Endothelial cell of umbilical vein (primary cell): ENCODE measurements around the gene FRY. TPM values are rescaled to one million over a fixed set of nuclear protein-coding genes. Genes with fewer than 3 reads are reported as not detected.

Experiments used
- BruUV-seq: library from RNA; stranded (reverse); fragments of 400-500 nt; replicated peaks from 2 replicates; lab custom pipeline; 2021; lab: Mats Ljungman, UMichigan
- CTCF ChIA-PET: fragments of 300-600, 350-600 bp; sonication (Branson Sonifier 250); formaldehyde crosslinking; loops from one replicate; lab custom pipeline; 2021; ENCODE audit warnings: antibody characterized with exemption, inconsistent platforms; lab: Charles Lee
- POLR2A ChIA-PET: fragments of 300-600, 350-600 bp; sonication (Branson Sonifier 250); formaldehyde crosslinking; loops from one replicate; lab custom pipeline; 2021; ENCODE audit warnings: antibody characterized with exemption, inconsistent platforms; lab: Charles Lee
- DNase-seq: peaks from one replicate; pipeline ENCODE4 v3.0.0-alpha.2; 2011; ENCODE audit warnings: low read depth, low spot score
- FAIRE-seq: peaks from 2 replicates; lab custom pipeline; 2011; peaks lifted over from hg19 to GRCh38; lab: Jason Lieb, UNC
- H2AFZ ChIP-seq: 2 replicates; pipeline ENCODE4 v1.6.0; 2012; ENCODE audit warnings: low read depth, low read length, control low read depth, inconsistent platforms
- H3K27ac ChIP-seq: 2 replicates; pipeline ENCODE4 v1.5.1; 2011; ENCODE audit warnings: low read depth, mild to moderate bottlenecking, control low read depth, low read length, moderate library complexity; ENCODE audit not compliant: insufficient read depth
- H3K27me3 ChIP-seq, 2 experiments: 2 replicates each; pipeline versions ENCODE4 v1.6.0 to v1.6.1; 2011; ENCODE audit warnings: low read length in 2 of 2, mixed read lengths in 1 of 2; ENCODE audit not compliant: control insufficient read depth in 2 of 2, insufficient read depth in 2 of 2
- H3K36me3 ChIP-seq, 2 experiments: 2 replicates in 1 of 2; 3 replicates in 1 of 2; pipeline ENCODE4 v1.5.1; 2011; ENCODE audit warnings: low read length in 2 of 2, mild to moderate bottlenecking in 1 of 2, moderate library complexity in 1 of 2; ENCODE audit not compliant: control insufficient read depth in 2 of 2, insufficient read depth in 2 of 2; ENCODE audit errors: extremely low read depth in 1 of 2
- H3K4me1 ChIP-seq: 3 replicates; pipeline ENCODE4 v1.5.1; 2011; ENCODE audit warnings: mild to moderate bottlenecking, low read length; ENCODE audit not compliant: control insufficient read depth, insufficient read depth; ENCODE audit errors: extremely low read depth
- H3K4me2 ChIP-seq: 2 replicates; pipeline ENCODE4 v1.6.1; 2011; ENCODE audit warnings: low read length, control low read depth, mixed read lengths; ENCODE audit not compliant: insufficient read depth
- H3K4me3 ChIP-seq, 3 experiments: fragments of 200-600 bp in 1 of 3; sonication (generic), shearing (Covaris generic) in 1 of 3; replicated peaks in 1 of 3; 2 replicates each; pipeline ENCODE4 v1.5.1; 2011 to 2016; ENCODE audit warnings: control low read depth in 3 of 3, low read length in 3 of 3, mild to moderate bottlenecking in 2 of 3, inconsistent platforms in 1 of 3, low read depth in 1 of 3, moderate library complexity in 1 of 3; ENCODE audit not compliant: insufficient read depth in 1 of 3
- H3K79me2 ChIP-seq: 2 replicates; pipeline ENCODE4 v1.6.0; 2012; ENCODE audit warnings: low read length, inconsistent platforms; ENCODE audit not compliant: control insufficient read depth, insufficient read depth
- H3K9ac ChIP-seq: replicated peaks from 2 replicates; pipeline ENCODE3; 2011; ENCODE audit warnings: low read length, control low read depth; ENCODE audit not compliant: insufficient read depth; ENCODE audit errors: extremely low read depth
- H3K9me1 ChIP-seq: replicated peaks from 3 replicates; pipeline ENCODE4 v1.6.0; 2011; ENCODE audit warnings: mild to moderate bottlenecking, low read length; ENCODE audit not compliant: control insufficient read depth, insufficient read depth; ENCODE audit errors: extremely low read depth
- H3K9me3 ChIP-seq: replicated peaks from 2 replicates; pipeline ENCODE4 v1.5.1; 2012; ENCODE audit warnings: low read length, inconsistent platforms; ENCODE audit not compliant: control insufficient read depth, insufficient read depth
- H4K20me1 ChIP-seq: replicated peaks from 2 replicates; pipeline ENCODE3; 2011; ENCODE audit warnings: mild to moderate bottlenecking, low read length; ENCODE audit not compliant: control insufficient read depth, insufficient read depth; ENCODE audit errors: extremely low read depth
- CTCF ChIP-seq, 2 donors: IDR thresholded peaks; 1 replicate in 1 of 2; 2 replicates in 1 of 2; pipeline ENCODE4 v1.5.1; 2011; ENCODE audit warnings: low read length in 2 of 2, mild to moderate bottlenecking in 2 of 2, moderate library complexity in 2 of 2, control low read depth in 1 of 2, inconsistent platforms in 1 of 2, low read depth in 1 of 2; ENCODE audit not compliant: insufficient read depth in 1 of 2; ENCODE audit errors: extremely low read depth in 1 of 2
- EZH2 ChIP-seq: IDR thresholded peaks from 2 replicates; pipeline ENCODE4 v1.6.1; 2012; ENCODE audit warnings: borderline replicate concordance, low read depth, mild to moderate bottlenecking, moderate library complexity, low read length, inconsistent platforms; ENCODE audit not compliant: severe bottlenecking
- FOS ChIP-seq: IDR thresholded peaks from 2 replicates; pipeline ENCODE4 v1.6.1; 2011; ENCODE audit warnings: mild to moderate bottlenecking, low read length, moderate library complexity, borderline replicate concordance; ENCODE audit not compliant: insufficient read depth
- GATA2 ChIP-seq: IDR thresholded peaks from 2 replicates; pipeline ENCODE4 v1.7.0; 2011; ENCODE audit warnings: low read depth, mild to moderate bottlenecking, moderate library complexity, mixed read lengths, low read length; ENCODE audit not compliant: insufficient read length, insufficient read depth
- JUN ChIP-seq: IDR thresholded peaks from 2 replicates; pipeline ENCODE4 v1.6.1; 2011; ENCODE audit warnings: borderline replicate concordance, low read depth; ENCODE audit not compliant: insufficient read length, insufficient read depth
- MYC ChIP-seq: IDR thresholded peaks from one replicate; pipeline ENCODE4 v1.6.1; 2011; ENCODE audit warnings: mild to moderate bottlenecking, low read depth, low read length
- POLR2A ChIP-seq: IDR thresholded peaks from 2 replicates; pipeline ENCODE4 v1.6.1; 2012; ENCODE audit warnings: low read depth, mild to moderate bottlenecking, control low read depth, low read length
- POLR2AphosphoS5 ChIP-seq: IDR thresholded peaks from 2 replicates; pipeline ENCODE4 v1.6.1; 2012; ENCODE audit warnings: low read depth, mild to moderate bottlenecking, control low read depth, low read length, moderate library complexity; ENCODE audit not compliant: insufficient read depth
- dilution Hi-C: fragments of 300-500 bp; cut with MboI; formaldehyde crosslinking; loops from one replicate; pipeline ENCODE4 v1.15.0; 2019; ENCODE audit warnings: low sequenced_read_pairs; ENCODE audit not compliant: extremely low pct_ligation_motif_present
- intact Hi-C: fragments of 100-400 bp; cut with micrococcal nuclease; formaldehyde crosslinking; loops from one replicate; pipeline ENCODE4 v1.10.0; 2022
- polyA plus RNA-seq, 4 experiments: library from polyadenylated mRNA; depleted of rRNA in 3 of 4; stranded (reverse) in 3 of 4; unstranded in 1 of 4; fragments of >200 nt; gene quantifications; 2 replicates each; pipeline versions ENCODE4 v1.2.1 to v1.2.3, GENCODE V29; 2011 to 2012; ENCODE audit warnings: missing spikeins in 1 of 4
- total RNA-seq: library from RNA; stranded (reverse); gene quantifications from 2 replicates; pipeline ENCODE4 v1.2.3, GENCODE V29; 2021
- TF ChIP-seq, protein P1 (sequence below): IDR thresholded peaks from 2 replicates; pipeline ENCODE4 v1.6.1; 2011; ENCODE audit not compliant: insufficient read depth, insufficient read length

The FRY gene
- total and polyA plus RNA-seq, 2 donors (not counting 3 experiments of a cell fraction or from before 2014, with no cell fraction given) = 57.3 to 75.8 TPM

DNA sequence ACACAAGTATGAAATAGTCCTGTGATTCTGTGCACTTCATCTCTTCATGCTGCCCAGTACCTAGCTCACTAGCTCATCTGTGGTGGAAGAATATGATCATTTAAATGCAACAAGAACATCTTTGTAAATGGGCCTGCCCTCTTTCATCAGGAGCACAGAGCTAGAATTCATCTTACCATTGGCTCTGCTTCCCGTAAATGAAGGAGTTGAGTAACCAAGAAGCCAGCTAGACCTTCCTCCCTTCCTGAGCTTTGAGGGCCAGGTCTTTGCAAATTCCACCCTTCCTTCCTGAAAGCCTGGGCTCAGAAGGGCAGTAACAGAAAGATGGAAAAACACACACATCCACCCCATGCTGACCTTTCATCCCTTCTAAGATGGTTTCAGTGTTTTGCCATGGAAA, 82.0 kb downstream of the FRY start:
- no peak for TF ChIP-seq JUN
- TF ChIP-seq, protein P1, sequence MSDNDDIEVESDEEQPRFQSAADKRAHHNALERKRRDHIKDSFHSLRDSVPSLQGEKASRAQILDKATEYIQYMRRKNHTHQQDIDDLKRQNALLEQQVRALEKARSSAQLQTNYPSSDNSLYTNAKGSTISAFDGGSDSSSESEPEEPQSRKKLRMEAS = no peak
- no peak for TF ChIP-seq FOS
- TF ChIP-seq POLR2AphosphoS5 = no peak
- no peaks in the 10 kb centered on the region for H3K36me3 ChIP-seq
- H4K20me1 ChIP-seq = no peaks in the 10 kb centered on the region
- POLR2A ChIA-PET = no interaction called here
- H2AFZ ChIP-seq = no peak overlapping the region
- no peaks in the 10 kb centered on the region for H3K9me1 ChIP-seq
- no peaks in the 10 kb centered on the region for H3K9me3 ChIP-seq
- CTCF ChIA-PET = interaction anchor here (0.8 kb wide), 1 partner anchor 51 kb away, joined by 4 read pairs; no protein-coding TSS in a partner anchor
- no peak overlapping the region for H3K4me2 ChIP-seq
- no peaks in the 10 kb centered on the region for H3K79me2 ChIP-seq
- H3K27ac ChIP-seq = no peak overlapping the region
- FAIRE-seq = no peak
- H3K27me3 ChIP-seq = no peaks in the 10 kb centered on the region
- no peak overlapping the region for H3K9ac ChIP-seq
- BruUV-seq = no TSS peak
- H3K4me3 ChIP-seq = no peak overlapping the region
- intact Hi-C loops = loop anchor here (5.0 kb wide), 1 partner anchor 81 kb away; the partner anchor contains the start of gene FRY
- H3K4me1 ChIP-seq = peaks cover 8% of the 10 kb centered on the region
- dilution Hi-C loops = no loop called here
- peak; percentile 52 for DNase-seq

- TF ChIP-seq, protein P1 = no peak
- TF ChIP-seq EZH2 = no peak
- TF ChIP-seq FOS = no peak
- TF ChIP-seq POLR2AphosphoS5 = no peak
- no peak for TF ChIP-seq JUN
- no peak for TF ChIP-seq MYC
- no peak for TF ChIP-seq GATA2
- no peak for TF ChIP-seq POLR2A
- TF ChIP-seq CTCF (IDR thresholded peaks at IDR 0.05; ENCODE audit: extremely low read depth in 1 of 2, insufficient read depth in 1 of 2, low read depth in 1 of 2, low read length in 2 of 2) = no peak
- H3K4me3 ChIP-seq = no peak overlapping the region
- peaks cover 8% of the 10 kb centered on the region for H3K4me1 ChIP-seq
- H3K27me3 ChIP-seq = no peaks in the 10 kb centered on the region
- CTCF ChIA-PET = no interaction called here
- H3K9me3 ChIP-seq = no peaks in the 10 kb centered on the region
- no peaks in the 10 kb centered on the region for H3K79me2 ChIP-seq
- FAIRE-seq (no peak), DNase-seq (peak; percentile 60)
- no peaks in the 10 kb centered on the region for H4K20me1 ChIP-seq
- H3K36me3 ChIP-seq = no peaks in the 10 kb centered on the region
- POLR2A ChIA-PET = no interaction called here
- H3K4me2 ChIP-seq = no peak overlapping the region
- H3K9ac ChIP-seq = no peak overlapping the region
- H3K9me1 ChIP-seq = no peaks in the 10 kb centered on the region
- BruUV-seq = no TSS peak
- dilution Hi-C loops = no loop called here
- intact Hi-C loops = loop anchor here (5.0 kb wide), 1 partner anchor 82 kb away; the partner anchor contains the start of gene FRY
- H3K27ac ChIP-seq = no peak overlapping the region
- peak overlapping the region; percentile 7 for H2AFZ ChIP-seq
Measured at GRCh38 chr13:32114284-32114950, 82.8 kb downstream of the FRY start.
